ENCODE data around the gene MMP17. TPM values are rescaled to one million over a fixed set of nuclear protein-coding genes. Genes with fewer than 3 reads are reported as not detected.

MMP17 gene
- total and polyA plus RNA-seq, 9 donors = 0.78 to 15.6 (median 13.3) TPM

DNA sequence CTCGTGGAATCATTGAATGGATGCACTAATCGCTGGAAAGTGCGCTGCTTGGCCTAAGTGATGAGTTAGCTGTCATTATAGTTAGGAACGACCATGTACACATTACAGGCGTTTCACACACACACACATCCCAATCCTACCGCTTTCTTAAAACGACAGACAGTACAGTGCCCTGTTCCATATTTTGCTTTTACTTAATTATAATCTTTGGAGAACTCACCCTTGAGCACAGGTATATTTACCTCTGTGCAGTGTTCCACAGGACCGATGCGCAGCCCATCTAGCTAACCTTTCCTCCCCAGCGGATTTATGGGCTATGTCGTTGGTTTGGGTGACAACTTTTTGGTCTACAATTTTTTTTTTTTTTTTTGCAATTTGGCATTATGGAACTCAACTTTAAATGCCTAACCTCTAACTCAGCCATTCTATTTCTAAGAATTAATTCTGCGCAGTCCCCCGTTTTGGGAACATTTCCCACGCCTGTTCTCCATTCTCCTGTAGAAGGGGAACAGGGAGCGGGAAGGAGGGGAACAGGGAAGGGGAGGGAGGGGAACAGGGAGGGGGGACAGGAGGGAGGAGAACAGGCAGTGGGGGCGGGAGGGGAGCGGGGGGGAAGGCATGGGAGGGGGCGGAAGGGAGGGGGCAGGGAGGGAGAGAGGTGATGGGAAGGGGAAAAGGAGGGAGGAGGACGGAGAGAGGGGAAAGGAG lies 65.6 kb downstream of the MMP17 start:
- DNase-seq = no peak
- peak overlapping the region; percentile 70 to 98 for H3K27ac ChIP-seq
- peak overlapping the region; percentile 6 for H3K4me3 ChIP-seq
- intact Hi-C loops (cut with DNase I) = no loop called here
- no peaks in the 10 kb centered on the region for H3K9me3 ChIP-seq
- no peaks in the 10 kb centered on the region for H3K36me3 ChIP-seq
- H3K4me1 ChIP-seq (ENCODE audit: insufficient read depth) = peaks cover 5% of the 10 kb centered on the region
- H3K27me3 ChIP-seq = no peaks in the 10 kb centered on the region
- TF ChIP-seq EP300 (IDR thresholded peaks at IDR 0.05) = no peak
- 24 to 33% (median 31%) methylated on average over 16 to 19 of the region's 19 CpGs for WGBS, 3 donors

GRCh38 chr12:131894313-131894860 lies 66.2 kb downstream of the MMP17 start, which contains the start of gene ULK1:
TSS of gene ULK1 (plus strand) at chr12:131894622. CDS start at chr12:131895002, 380 bp downstream.
- no peaks in the 10 kb centered on the region for H3K27me3 ChIP-seq
- no peaks in the 10 kb centered on the region for H3K9me3 ChIP-seq
- DNase-seq = peak; percentile 93 to 97 (median 96)
- TF ChIP-seq POLR2A (IDR thresholded peaks at IDR 0.05) = peak; percentile 92
- TF ChIP-seq EP300 (IDR thresholded peaks at IDR 0.05) = no peak
- H3K4me3 ChIP-seq = peak within 1 kb of the TSS; percentile 60
- intact Hi-C loops (cut with DNase I) = no loop called here
- 0 to 1% (median 1%) methylated on average over 17 to 64 of the region's 64 CpGs for WGBS, 3 donors
- H3K36me3 ChIP-seq = no peaks in the 10 kb centered on the region
- H3K27ac ChIP-seq = peak within 1 kb of the TSS; percentile 98
- peaks cover 5% of the 10 kb centered on the region for H3K4me1 ChIP-seq (ENCODE audit: insufficient read depth)

DNA sequence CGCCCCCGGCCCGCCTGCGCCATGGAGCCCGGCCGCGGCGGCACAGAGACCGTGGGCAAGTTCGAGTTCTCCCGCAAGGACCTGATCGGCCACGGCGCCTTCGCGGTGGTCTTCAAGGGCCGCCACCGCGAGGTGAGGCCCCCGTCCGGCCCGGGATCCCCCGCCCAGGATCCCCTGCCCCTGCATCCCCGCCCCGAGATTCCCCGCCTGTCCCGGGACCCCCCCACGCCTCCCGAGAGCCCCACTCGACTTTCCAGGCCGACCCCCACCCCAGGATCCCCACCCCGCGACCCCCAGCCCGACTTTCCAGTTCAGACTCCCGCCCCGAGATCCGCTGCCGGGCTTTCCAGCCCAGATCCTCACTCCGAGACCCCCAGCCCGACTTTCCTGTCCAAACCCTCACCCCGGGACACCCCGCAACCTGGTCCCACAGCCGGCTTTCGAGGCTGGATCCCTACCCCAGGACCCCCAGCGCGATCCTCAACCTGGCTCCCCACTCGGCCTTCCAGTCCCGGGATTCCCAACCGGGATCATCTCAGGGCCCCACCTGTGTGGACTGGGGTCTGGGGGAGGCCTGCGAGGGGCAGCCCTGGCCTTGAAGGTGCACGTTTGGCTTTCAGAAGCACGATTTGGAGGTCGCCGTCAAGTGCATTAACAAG lies 66.9 kb downstream of the MMP17 start:
- peak overlapping the region; percentile 98 for H3K27ac ChIP-seq
- DNase-seq = peak in 4 of 5 donors; percentile 47 to 68 (median 64)
- intact Hi-C loops (cut with DNase I) = loop anchor here in 1 of 4 donors (5.0 kb wide), 1 partner anchor 63 kb away; no protein-coding TSS in a partner anchor
- peaks cover 5% of the 10 kb centered on the region for H3K4me1 ChIP-seq (ENCODE audit: insufficient read depth)
- no peaks in the 10 kb centered on the region for H3K9me3 ChIP-seq
- H3K27me3 ChIP-seq = no peaks in the 10 kb centered on the region
- TF ChIP-seq POLR2A (IDR thresholded peaks at IDR 0.05) = no peak
- no peak for TF ChIP-seq EP300 (IDR thresholded peaks at IDR 0.05)
- TF ChIP-seq, protein P1, sequence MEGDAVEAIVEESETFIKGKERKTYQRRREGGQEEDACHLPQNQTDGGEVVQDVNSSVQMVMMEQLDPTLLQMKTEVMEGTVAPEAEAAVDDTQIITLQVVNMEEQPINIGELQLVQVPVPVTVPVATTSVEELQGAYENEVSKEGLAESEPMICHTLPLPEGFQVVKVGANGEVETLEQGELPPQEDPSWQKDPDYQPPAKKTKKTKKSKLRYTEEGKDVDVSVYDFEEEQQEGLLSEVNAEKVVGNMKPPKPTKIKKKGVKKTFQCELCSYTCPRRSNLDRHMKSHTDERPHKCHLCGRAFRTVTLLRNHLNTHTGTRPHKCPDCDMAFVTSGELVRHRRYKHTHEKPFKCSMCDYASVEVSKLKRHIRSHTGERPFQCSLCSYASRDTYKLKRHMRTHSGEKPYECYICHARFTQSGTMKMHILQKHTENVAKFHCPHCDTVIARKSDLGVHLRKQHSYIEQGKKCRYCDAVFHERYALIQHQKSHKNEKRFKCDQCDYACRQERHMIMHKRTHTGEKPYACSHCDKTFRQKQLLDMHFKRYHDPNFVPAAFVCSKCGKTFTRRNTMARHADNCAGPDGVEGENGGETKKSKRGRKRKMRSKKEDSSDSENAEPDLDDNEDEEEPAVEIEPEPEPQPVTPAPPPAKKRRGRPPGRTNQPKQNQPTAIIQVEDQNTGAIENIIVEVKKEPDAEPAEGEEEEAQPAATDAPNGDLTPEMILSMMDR (IDR thresholded peaks at IDR 0.05) = no peak
- peak overlapping the region; percentile 60 for H3K4me3 ChIP-seq
- WGBS, 3 donors = 0 to 3% (median 1%) methylated on average over 18 to 54 of the region's 54 CpGs
- no peaks in the 10 kb centered on the region for H3K36me3 ChIP-seq

DNA sequence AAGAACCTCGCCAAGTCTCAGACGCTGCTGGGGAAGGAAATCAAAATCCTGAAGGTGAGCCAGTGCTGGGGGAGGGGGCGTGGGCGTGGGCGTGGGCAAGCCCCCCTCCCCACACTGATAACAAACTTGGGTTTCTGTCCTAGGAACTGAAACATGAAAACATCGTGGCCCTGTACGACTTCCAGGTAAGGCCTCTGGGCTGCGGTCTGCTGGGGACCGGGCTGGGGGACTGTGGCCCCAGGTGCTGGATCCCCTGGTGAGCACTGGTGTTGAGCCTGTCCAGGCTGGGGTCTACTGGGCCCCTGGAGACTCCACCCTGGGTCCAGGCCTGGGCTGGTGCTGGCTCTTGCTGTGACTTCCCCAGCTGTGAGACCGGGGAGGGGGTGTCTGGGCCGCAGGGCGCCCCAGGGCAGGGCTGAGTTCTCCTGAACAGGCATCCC lies 67.5 kb downstream of the MMP17 start:
- no peaks in the 10 kb centered on the region for H3K36me3 ChIP-seq
- peak overlapping the region; percentile 60 for H3K4me3 ChIP-seq
- no peaks in the 10 kb centered on the region for H3K27me3 ChIP-seq
- intact Hi-C loops (cut with DNase I) = loop anchor here in 2 of 4 donors (2.0 to 5.0 kb wide), 3 partner anchors 33 to 63 kb away; partner anchors contain the start of gene PUS1 (in 1 of the 2)
- no peaks in the 10 kb centered on the region for H3K9me3 ChIP-seq
- no peak for DNase-seq
- no peak for TF ChIP-seq EP300 (IDR thresholded peaks at IDR 0.05)
- TF ChIP-seq POLR2A (IDR thresholded peaks at IDR 0.05) = no peak
- TF ChIP-seq, protein P1 (IDR thresholded peaks at IDR 0.05) = no peak
- 2 to 4% (median 4%) methylated on average over 8 to 12 of the region's 12 CpGs for WGBS, 3 donors
- H3K4me1 ChIP-seq (ENCODE audit: insufficient read depth) = peaks cover 6% of the 10 kb centered on the region
- peak overlapping the region; percentile 98 for H3K27ac ChIP-seq

- Histone ChIP-seq H3K4me1 (ENCODE audit: insufficient read depth) (peaks cover 7% of the 10 kb centered on the region), H3K27ac (peak overlapping the region; percentile 98), H3K4me3 (peak overlapping the region; percentile 60), H3K9me3 (no peaks in the 10 kb centered on the region), H3K36me3 (no peaks in the 10 kb centered on the region), H3K27me3 (no peaks in the 10 kb centered on the region)
- intact Hi-C loops (cut with DNase I) = loop anchor here in 2 of 4 donors (2.0 to 5.0 kb wide), 3 partner anchors 33 to 64 kb away; partner anchors contain the start of gene PUS1 (in 1 of the 2)
- 0 to 3% (median 1%) methylated on average over 27 to 39 of the region's 39 CpGs for WGBS, 3 donors
- peak; percentile 93 to 96 (median 94) for DNase-seq
- TF ChIP-seq, protein P1 (IDR thresholded peaks at IDR 0.05) = peak in 1 of 3 donors; percentile 29
- TF ChIP-seq EP300 (IDR thresholded peaks at IDR 0.05) = peak; percentile 90
- TF ChIP-seq POLR2A (IDR thresholded peaks at IDR 0.05) = peak; percentile 96
Measured at GRCh38 chr12:131896080-131896810, 68.1 kb downstream of the MMP17 start.

Data from ovary (tissue), 9 donors.